Kidney glomerular epithelial cell (primary cell): ENCODE data around the gene PDE7B.

Experiments used
- DNase-seq: peaks from one replicate; lab custom pipeline; 2025; lab: John Stamatoyannopoulos, UW

The PDE7B gene

DNA sequence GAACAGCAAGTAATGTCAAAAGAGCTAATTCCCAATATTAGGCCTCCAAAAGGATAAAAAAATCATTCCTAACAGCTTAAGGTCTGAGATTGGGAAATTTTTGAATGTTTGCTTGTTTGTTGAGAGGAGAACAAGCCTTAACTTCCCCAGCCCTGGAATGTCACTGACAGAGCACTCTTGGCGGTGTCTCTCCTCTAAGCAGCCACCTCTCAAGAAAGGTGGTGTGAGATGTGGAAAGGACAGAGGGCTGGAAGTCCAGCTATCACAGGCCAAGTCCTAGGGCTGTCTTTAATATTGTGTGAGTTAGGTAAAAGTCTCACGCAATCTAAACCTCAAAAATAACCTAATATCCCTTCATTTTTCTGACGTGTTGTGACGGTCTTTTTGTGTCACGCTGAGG, 297.0 kb downstream of the PDE7B start:
- no peak for DNase-seq

DNA sequence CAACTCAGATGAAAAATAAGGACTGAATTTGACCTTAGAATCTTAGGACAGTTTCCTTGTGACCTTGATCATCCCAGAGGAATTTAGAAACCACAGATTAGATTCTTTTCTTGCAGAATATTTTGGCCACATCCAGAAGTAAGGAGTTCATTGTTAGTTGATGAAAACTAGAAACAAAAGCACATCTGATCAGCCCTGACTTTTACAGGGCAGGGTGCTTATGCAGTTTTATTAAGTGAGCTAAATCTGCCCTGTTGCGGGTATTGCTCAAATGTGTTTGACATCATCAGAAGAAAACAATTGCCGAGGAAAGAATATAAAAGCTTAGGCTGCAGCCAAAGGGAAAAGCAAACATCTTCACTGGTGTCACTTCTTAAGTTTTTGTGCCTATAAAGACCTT, 297.8 kb downstream of the PDE7B start:
- no peak for DNase-seq

DNA sequence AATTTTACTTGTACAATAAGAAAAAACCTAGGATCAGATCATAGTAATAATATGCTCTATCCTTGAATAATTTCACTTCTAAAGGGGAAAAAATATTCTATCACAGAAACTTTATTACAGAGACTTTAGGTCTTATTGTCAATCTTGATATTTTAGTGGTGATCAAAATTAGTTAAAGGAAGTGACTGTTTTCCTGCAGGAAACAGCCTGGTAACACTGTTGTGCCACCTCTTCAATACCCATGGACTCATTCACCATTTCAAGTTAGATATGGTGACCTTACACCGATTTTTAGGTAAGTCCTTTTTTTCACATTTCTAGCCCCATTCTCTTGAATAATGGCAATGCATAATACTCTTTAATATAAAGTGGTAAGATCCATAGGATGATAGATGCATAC, 299.5 kb downstream of the PDE7B start:
- no peak for DNase-seq

DNA sequence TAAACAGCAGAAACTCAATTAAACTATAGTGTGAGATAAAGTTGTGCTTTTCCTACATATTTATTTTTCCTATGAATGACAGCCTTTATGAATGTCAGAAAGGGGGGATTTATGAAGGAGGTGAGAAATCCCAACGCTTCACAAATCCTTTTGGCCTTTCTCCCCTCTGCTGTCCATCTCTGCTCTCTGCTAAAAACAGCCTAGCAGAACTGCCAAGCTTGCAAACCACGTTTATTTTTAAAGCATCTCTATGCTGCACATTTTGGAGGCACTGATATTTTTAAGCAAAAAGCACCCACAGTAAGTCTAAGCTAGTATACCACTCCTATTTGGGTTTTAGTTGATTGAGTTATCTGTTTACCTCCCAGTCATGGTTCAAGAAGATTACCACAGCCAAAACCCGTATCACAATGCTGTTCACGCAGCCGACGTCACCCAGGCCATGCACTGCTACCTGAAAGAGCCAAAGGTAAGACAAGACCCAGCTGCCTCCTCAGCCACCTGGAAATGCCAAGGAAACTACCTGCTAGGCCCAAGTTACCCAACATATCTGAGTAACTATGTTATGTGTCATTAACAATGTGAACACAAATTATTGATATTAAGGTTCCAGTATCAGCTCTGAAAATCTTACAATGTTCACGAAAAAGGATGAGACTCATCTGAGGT, 302.3 kb downstream of the PDE7B start:
- no peak for DNase-seq

DNA sequence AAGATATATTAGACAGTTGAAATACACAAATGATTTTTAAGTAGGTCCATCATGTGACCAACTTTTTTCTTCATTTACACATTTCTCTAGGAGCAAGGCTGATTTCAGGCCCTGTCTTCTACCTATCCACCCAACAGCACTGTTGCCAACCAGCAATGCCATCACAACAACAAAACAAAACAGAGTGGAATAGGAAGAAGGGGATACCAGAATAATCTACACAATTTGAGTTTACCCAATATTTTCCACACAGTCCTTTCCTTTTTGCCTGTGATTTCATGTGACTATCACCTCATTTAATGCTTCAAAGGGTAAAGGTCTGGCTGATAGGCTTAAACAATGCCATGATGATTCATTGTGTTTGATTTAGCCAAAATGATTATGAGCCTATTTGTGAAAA, 303.7 kb downstream of the PDE7B start:
- no peak for DNase-seq

DNA sequence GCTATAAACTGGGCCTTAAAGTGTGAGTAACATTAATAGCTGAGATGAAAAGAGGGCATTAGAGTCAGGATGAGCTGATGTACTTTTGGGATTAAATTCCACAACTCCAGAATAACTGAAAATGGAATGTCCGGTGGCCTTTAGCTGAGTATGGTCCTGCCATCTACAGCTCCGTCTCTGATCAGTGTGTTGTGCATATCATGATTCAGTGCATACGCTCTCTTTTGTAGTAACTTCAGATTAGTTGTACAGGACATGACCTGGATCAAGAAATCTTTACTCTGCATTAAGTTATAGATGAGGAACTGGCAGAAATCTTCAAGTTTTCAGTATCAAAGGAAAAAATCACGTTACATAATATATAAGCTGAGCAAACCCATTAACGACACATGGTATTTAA, 306.2 kb downstream of the PDE7B start:
- no peak for DNase-seq

DNA sequence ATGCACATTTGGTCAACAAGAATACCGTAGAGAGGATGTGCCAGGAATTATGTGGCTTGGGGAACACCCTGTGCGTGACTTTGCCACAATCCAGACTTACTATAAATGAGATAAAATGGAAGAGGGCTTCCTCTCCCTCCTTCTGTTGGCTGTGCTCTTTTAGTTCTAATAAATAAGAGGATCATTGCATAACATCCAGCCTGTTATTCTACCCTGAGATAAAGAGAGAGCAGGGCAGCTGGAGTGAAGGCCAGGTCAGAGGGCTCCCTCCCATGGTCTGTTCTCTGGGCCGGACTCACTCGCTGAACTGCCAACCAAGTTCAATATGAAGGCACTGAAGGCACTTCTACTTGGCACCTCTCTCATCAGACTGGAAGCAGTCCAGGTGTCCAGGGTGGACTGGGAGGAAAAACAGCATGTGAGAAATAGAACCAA, 306.9 kb downstream of the PDE7B start:
- DNase-seq = no peak

DNA sequence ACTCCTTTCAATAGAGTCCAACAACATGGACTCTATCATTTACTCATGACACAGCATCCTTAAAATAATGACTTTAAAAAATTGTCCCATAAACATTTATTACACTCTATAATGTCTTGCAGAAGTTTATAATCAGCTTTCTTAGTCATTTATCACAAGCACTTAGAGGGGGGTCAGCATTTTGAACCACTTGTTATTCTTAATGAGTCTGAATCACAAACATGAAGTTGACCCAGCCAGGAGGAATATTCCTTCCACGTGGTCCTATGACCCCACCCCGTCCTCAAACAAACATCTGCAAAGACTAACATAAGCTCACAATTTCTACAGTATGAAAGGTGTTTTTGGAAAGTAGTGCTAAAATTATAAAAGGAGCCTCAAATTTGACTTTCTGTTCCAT, 307.5 kb downstream of the PDE7B start:
- no peak for DNase-seq

DNA sequence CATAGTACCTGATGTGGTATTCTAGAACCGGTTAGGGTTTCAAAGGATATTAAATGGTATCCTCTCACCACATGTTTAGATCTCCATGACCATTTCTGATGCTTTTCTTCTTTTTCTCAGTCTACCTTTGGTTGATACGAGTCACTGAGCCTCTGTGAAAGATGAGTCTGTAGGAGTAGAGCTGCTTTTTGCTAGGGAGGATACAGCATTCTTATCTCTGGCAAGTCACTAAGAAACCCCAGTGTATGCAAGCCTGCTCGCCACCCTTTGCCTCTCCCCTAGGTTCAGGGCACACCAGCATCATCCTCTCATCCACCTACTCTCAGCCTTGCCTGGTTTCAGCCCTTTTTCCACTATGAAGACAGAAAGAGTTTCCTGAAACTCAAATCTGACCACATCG, 308.7 kb downstream of the PDE7B start:
- no peak for DNase-seq

DNA sequence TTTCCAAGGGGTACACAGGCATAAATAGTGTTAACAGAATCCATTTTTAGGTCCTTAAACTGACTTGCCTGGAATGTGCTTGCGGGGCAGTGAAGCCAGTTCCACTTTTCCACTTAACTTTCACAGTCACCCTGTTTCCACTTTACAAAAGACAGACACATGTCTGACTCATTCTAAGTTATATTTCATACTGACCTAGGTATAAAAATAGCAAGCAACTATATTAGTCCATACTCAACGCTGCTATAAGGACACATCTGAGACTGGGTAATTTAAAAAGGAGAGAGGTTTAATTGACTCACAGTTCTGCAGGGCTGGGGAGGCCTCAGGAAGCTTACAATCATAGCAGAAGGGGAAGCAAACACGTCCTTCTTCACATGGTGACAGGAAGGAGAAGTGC, 310.4 kb downstream of the PDE7B start:
- DNase-seq = no peak

DNA sequence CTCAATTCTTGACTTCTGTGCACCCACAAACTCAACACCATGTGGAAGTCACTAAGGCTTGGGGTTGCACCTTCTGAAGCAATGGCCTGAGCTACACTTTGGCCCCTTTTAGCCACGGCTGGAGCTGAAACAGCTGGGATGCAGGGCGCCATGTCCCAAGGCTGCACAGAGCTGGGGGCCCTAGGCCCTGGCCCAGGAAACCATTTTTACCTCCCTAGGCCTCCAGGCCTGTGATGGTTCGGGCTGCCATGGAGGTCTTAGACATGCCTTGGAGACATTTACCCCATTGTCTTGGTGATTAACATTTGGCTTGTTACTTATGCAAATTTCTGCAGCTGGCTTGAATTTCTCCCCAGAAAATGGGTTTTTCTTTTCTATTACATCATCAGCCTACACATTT, 311.8 kb downstream of the PDE7B start:
- no peak for DNase-seq

DNA sequence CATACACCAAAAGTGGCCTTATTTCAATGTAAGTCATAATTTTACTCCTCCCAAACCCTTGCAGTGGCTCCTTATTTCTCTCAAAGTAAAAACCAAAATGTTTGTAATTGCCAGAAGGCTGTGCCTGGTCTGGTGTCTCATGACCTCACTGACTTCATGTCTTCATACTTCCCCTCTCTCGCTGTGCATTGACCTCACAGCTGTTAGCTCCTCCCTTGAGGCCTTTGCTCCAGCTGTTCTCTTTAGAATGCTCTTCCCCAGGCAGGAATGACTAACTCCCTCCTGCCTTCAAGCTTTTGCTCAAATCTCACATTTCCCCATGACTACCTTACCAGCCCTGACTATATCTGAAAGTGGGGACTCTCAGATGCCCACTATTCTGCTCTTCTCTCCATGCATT, 315.3 kb downstream of the PDE7B start:
- DNase-seq = no peak

DNA sequence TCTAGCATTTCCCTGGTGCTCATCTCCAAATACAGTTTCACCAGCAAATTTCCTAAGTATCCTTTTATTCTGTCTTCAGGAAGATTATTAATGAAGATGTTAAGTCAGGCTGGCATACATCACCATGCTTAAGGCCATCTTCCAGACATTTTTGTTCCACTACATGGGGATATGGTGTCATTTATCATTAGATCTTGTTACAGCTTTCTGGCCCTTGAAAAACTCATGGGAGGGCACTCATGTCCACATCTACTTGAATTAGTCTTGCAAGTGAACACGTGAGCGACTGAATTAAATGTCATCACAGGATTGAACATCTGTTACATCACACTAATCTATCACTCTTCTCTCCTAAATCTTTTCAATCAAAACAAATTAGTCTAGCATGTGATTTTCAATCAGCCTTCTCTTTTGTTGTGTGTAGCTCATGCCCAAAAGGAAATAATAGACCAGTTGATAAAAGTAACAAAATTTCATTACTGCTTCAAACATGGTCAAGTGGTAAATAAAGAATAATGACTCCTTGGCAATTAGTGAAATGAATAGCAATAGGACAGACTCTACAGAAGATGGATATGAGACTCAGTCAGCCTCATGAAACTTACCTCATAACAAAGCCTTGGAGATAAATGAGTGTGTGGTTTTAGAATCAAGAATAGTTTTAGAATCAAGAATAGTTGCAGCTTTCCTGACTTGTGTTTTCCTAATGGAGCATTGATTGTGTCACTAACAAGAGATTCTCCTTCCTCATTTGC, 318.1 kb downstream of the PDE7B start:
- no peak for DNase-seq

DNA sequence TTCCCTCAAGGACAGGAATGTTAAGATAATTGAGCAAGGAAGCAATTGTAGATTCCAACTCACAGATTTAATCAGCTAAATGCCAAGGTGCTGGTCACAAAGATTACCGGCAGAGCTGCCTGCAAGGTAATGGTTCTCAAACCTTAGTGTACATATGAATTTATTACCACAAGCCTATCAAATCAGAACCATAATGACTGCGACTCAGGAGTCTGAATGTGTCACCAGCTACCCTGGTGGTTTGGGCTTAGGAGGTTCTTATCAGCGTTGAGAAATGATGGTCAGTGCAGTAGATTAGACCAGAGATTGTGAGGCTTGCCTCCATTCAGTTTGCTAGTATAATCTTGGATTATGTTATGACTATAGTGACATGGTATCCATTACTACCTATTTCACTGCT, 319.7 kb downstream of the PDE7B start:
- DNase-seq = no peak

DNA sequence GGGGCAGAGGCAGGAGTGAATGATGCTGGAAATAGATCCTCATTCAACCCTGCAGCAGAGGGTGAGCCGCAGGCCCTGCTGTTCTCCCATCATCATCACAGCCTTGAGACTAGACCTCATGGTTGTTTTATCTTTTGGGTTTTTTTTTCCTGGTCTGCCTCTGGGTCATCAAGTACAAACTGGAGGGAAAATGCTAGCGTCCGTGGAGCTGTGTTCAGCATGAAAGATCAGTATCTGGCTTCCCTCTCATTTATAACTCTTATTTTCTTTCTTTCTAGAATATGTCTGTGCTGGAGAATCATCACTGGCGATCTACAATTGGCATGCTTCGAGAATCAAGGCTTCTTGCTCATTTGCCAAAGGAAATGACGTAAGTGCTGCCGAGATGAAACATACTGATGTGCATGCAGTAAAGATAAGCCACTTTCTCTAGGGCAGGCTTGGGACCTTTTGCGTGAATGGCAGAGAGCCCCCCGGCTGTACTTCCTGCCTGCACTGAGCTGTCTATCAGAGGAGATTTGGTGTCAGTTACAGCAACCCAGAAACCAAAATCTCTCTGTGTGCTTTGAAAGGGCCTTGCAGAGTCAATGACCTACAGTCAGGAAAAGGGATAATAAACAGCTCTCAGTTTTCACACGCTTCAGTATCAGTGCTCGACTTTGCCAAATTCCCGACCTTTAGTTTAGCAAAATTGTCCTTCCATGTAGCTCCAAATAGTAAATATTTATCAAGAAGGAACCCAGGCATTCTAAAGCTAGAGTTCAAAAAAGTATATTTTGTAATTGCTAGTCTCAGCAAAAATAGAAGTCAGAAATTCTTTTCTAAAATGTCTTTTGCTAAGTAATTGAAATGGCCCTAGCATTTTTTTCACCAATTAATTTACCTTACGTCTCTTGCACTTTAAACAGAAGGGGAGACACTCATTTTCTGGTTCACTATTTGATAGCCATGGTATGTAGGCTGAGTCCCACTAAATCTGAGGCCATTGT, 322.3 kb downstream of the PDE7B start:
- no peak for DNase-seq

DNA sequence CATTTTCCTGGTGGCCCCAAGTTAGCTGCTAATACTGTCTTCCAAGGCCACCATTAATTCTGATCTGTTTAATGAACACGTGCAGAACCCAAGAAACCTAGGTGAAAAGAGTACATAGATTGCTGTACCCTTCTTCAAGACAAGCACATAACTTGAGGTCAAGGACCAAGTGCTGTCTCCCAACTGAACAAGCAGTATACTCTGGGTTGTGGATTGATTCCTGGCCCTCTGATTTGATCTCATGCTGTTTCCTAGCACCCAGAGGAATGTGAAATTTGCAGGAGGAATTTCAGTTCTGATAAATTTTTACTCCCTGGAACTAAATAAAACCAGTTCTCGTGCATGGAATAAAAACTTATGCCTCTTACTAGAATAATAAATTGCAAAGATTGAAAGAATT, 323.0 kb downstream of the PDE7B start:
- DNase-seq = no peak

DNA sequence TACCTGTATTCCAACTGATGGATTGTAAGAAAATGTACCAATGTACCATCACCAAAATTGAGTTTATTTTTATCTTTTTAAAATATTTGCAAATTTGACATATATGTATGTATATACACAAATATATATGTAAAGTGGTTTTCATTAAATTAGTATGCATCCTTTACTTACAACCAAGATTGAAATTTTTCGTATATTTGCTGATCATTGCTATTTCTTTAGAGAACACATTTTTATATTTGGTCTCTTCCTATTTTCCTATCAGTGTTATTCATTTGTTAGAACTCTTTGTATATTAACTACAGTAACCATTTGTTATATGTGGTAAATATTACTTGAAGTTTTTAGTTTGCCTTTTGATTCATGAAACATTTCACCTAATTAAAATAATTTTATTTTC, 324.4 kb downstream of the PDE7B start:
- DNase-seq = no peak

DNA sequence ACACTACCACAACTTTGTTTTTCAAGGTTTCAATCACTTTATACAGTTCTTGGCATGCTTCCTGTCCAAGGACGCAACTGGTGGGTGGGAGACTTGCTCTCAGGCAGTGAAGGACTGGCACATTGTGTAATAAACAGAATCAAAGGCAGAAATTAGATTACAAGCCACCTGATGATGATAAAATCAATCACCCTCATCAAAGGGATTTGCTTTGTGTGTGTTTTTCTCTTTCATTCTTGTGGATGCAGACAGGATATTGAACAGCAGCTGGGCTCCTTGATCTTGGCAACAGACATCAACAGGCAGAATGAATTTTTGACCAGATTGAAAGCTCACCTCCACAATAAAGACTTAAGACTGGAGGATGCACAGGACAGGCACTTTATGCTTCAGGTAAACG, 327.2 kb downstream of the PDE7B start:
- no peak for DNase-seq

DNA sequence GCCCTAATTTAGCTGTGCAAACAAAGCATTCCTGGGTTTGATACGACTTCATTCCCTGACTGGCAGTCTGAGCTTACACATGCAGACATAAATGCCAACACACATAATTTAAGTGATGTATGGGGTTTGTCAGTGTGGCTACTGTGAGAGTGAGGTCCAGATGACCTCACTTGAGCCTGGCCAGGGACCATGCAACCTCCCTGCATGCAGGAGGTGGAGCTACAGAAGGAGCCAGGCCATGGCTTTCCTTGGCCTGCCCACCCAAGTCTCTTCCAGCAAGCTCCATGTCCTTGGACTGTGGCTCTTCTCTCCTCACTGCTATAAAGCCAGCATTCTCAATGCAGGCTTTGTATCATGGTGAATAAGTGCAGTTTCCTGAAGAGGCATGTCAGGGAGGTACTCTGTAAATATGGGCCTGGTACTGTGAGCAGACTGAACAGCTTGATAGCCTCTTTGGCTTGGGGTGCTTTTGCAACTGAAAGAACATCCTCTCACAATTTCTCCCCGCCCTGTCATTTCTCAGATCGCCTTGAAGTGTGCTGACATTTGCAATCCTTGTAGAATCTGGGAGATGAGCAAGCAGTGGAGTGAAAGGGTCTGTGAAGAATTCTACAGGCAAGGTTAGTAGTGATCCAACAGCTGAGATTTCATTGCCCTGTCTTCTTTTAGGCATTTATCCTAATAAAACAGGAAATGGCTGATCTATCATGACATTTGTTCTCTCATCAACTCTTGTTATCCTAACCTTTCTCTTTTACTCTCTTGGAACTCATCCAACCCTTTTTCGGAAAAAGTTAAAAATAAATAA, 329.4 kb downstream of the PDE7B start:
- DNase-seq = no peak

DNA sequence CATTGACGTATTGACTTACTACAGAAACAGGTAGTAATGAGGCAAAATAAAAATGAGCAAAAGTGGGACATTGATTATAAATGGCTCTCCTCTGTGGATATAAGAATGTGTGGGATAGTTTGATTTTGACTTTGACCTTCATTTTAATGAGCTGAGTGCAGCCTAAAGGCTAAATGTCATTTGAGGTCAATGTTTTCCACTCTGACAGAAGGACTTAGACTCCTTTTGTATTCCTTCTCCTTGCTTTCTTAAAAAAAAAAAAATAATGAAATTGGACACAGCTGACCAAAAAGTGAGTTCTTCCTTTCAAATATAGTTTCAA, 330.0 kb downstream of the PDE7B start:
- DNase-seq = no peak

DNA sequence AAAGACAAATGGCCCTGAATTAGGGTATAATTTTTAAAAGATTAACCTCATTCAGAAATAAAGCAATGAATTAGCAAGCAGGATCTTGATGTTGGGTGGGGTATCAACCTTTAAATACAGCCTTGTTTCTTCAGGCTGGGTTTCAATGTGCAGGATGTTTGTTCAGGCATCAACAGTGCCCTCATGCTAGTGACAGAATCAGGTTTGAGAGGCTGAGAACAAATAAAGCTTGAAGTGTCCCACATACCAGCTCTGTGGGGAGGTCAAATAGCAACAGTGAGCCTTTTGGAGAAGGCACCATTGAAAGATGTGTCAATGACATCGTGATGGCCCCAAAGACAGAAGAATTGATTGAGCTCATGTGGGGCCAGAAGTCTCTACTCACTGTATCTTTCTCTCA, 330.4 kb downstream of the PDE7B start:
- no peak for DNase-seq

DNA sequence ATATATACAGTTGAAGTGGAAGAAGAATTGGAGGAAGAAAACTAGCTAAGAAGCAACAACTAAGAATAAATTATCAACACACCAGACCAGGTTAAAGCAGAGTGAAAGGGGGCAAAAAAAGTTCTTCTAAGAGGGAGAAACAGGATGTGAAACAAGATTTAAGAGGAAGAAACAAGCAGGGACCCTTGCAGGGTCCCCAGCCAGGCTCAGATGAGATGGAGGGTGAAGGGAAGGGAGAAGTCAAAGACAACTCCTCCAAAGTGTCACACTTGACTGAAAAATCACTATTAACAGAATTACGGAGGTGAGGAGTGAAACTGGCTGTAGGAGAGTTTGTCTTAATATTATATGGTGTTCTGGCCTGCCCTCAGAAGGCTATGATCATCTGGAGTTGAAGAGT, 333.2 kb downstream of the PDE7B start:
- no peak for DNase-seq
